ENCODE results near the gene MSMB.

Gene MSMB

GRCh38 chr10:46031648-46032532, 14.2 kb downstream of the MSMB start:
- DNase-seq: no peak

- DNase-seq: peak; percentile 91 to 94
These were observed 15.8 kb downstream of the MSMB start, which contains the start of gene NCOA4 for GRCh38 chr10:46030091-46030937. NCOA4 (minus strand) TSS chr10:46030623; CDS start chr10:46016680, 13,943 bp downstream.

GRCh38 chr10:46029461-46030030, 16.5 kb downstream of the MSMB start:
- DNase-seq: no peak

- no peak for DNase-seq
These were observed 17.2 kb downstream of the MSMB start for GRCh38 chr10:46028584-46029460.

GRCh38 chr10:46026106-46026505, 20.0 kb downstream of the MSMB start:
- DNase-seq: no peak

- DNase-seq: no peak
These were observed 20.7 kb downstream of the MSMB start for GRCh38 chr10:46025406-46025805.

- no peak for DNase-seq
These were observed 21.1 kb downstream of the MSMB start for GRCh38 chr10:46024948-46025347.

- DNase-seq: peak; percentile 75 to 80
These were observed 22.9 kb downstream of the MSMB start for GRCh38 chr10:46022978-46023702.

- no peak for DNase-seq
These were observed 25.8 kb downstream of the MSMB start for GRCh38 chr10:46020344-46020657.

- no peak for DNase-seq
These were observed 26.3 kb downstream of the MSMB start for GRCh38 chr10:46019569-46020343.

GRCh38 chr10:46019177-46019528, 26.9 kb downstream of the MSMB start:
- no peak for DNase-seq

GRCh38 chr10:46018453-46019176, 27.5 kb downstream of the MSMB start:
- DNase-seq: no peak

- DNase-seq: no peak
These were observed 28.3 kb downstream of the MSMB start for GRCh38 chr10:46017733-46018132.

- DNase-seq: no peak
These were observed 29.3 kb downstream of the MSMB start for GRCh38 chr10:46016811-46017210.

GRCh38 chr10:46016190-46016589, 29.9 kb downstream of the MSMB start:
- DNase-seq: no peak

- no peak for DNase-seq
These were observed 31.2 kb downstream of the MSMB start for GRCh38 chr10:46014683-46015405.

GRCh38 chr10:46014206-46014605, 31.9 kb downstream of the MSMB start:
- no peak for DNase-seq

- no peak for DNase-seq
These were observed 33.3 kb downstream of the MSMB start for GRCh38 chr10:46012746-46013145.

GRCh38 chr10:46006219-46006618, 39.9 kb downstream of the MSMB start:
- DNase-seq: no peak

GRCh38 chr10:46005383-46005782, 40.7 kb downstream of the MSMB start:
- DNase-seq: no peak
